Measurements from ENCODE around the gene ARL15.
A peak's percentile ranks its signal among the peaks of the same experiment; 100 is the strongest.

Gene ARL15

GRCh38 chr5:54249210-54250028, 61.0 kb downstream of the ARL15 start:
- peak; percentile 82 for DNase-seq (ENCODE audit: low spot score)

GRCh38 chr5:54247226-54247625, 63.1 kb downstream of the ARL15 start:
- DNase-seq (ENCODE audit: low spot score): no peak

- peak; percentile 66 for DNase-seq (ENCODE audit: low spot score)
These were observed 66.8 kb downstream of the ARL15 start for GRCh38 chr5:54243483-54244080.

- DNase-seq (ENCODE audit: low spot score): no peak
These were observed 68.1 kb downstream of the ARL15 start for GRCh38 chr5:54242297-54242696.

- DNase-seq (ENCODE audit: low spot score): peak; percentile 57
These were observed 76.0 kb downstream of the ARL15 start for GRCh38 chr5:54234304-54234933.

DNA sequence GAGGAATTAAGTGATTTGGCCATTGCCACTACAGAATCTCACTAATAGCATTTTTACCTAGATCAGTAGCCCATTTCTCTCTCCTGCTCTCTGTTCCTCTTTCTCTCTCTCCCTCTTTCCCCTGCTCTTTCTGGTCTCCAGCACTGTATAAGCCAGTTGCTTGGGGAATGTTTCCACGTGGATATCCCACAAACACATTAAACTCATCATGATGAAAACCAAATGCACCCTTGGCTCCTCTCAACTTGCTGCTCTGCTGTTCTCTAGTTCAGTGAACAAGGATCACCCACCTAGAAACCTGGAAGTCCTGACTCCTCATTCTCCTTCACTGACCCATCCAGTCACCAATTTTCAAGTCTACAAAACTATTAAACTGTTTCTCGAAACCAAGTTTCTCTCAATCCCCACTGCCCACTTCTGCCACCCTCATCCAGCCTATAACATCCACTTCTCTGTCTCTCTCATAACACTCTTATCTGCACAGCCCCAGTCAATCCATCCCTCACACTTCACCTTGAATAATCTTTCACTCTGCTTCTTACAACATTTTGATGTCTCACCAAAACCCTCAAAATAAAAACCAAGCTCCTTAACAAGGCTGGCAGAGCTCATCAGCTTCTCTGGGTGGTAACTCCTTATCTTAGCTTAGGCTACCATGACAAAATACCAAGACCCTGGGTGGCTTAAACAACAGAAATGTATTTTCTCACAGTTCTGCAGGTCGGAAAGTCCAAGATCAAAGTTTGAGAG, 79.3 kb downstream of the ARL15 start:
- DNase-seq (ENCODE audit: low spot score): no peak

- DNase-seq (ENCODE audit: low spot score): peak; percentile 74
These were observed 81.2 kb downstream of the ARL15 start for GRCh38 chr5:54229041-54229780.

DNA sequence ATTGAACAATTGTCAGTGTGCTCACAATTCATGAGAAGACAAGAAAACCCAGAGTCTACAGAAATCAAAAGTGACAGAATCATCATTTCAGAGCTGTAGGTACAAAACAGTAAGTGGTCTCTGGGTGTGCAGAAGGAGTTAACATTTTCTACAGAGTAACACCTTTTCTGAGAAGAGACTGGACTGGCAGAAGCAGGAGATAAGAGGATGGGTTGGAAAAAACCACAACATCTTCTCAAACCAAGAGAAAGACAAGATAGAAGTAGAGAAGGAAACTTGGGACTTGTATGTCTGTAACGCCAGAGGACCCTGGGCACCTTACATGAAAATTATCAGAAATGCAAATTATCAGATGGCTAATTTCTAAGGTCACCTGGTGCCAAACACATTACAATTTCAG, 82.6 kb downstream of the ARL15 start:
- no peak for DNase-seq (ENCODE audit: low spot score)

GRCh38 chr5:54227109-54227508, 83.3 kb downstream of the ARL15 start:
- DNase-seq (ENCODE audit: low spot score): no peak

DNA sequence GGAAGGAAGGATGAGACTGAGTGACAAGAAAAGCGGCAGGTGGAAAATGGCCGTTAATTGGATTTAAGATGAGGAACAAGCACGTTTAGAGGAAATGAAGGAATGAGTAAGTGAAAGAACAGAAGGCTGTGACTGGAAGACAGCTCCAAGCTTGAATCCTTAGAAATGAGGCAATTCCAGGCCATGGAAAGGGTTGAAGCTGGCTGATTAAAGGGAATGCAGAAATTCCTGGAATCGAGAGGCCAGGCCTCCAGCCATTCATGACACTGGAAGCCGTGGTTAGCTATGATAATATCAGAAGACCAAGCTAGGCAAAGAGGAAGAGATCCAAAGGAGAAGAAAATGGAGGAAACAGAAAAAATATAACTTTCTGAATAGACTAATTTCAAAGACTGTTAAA, 84.2 kb downstream of the ARL15 start:
- no peak for DNase-seq (ENCODE audit: low spot score)

DNA sequence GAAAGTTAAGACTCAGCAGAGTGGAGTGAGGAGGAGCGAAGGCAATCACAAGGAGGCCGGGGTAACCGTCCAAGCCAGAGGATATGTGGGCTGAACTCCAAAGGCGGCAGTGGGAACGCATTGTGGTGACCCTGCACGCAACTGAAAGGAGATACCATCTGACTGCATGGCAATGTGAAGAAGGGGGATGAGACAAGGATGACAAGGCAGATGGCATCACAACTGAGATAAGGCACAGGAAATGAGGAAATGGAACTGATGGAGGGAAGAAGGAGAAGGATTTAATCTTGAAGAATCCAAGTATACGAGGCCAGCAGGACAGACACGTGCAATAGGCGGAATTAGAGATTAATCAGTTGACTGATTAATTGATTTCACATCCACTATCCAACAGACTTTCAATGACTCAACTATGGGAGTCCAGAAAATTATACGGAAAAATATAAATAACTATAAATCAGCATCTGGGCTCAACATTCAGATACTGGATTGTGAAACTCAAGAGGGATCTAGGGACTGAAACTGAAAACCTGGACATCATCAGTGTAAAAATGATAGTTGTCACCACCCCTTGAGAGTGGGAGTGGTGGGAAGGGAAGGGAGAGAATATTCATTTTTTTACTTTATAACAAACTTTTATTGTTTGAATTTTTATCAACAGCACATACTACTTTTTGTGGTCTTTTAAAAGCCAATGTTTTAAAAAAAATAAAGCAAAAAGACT, 86.1 kb downstream of the ARL15 start:
- no peak for DNase-seq (ENCODE audit: low spot score)

- no peak for DNase-seq (ENCODE audit: low spot score)
These were observed 88.0 kb downstream of the ARL15 start for GRCh38 chr5:54222336-54222735.

DNA sequence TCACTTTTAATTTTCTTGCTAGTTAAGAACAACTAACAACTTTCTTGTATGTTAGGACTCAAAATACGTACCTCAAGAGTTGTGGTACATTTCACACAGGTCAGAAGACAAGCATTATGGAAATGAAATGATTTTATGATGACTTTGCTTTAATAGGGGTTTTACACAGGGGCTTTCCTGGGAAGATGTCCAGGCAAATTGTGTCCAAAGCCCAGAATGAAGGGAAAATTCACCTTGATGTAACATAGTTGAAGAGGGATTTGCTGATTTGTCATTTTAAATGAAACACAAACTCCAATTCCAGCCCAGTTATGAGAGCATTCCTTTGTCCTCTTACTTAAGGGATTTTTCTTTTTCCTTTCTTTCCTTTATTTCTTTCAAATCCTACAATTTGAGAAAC, 89.2 kb downstream of the ARL15 start:
- DNase-seq (ENCODE audit: low spot score): no peak

- no peak for DNase-seq (ENCODE audit: low spot score)
These were observed 89.9 kb downstream of the ARL15 start for GRCh38 chr5:54220230-54221040.

DNA sequence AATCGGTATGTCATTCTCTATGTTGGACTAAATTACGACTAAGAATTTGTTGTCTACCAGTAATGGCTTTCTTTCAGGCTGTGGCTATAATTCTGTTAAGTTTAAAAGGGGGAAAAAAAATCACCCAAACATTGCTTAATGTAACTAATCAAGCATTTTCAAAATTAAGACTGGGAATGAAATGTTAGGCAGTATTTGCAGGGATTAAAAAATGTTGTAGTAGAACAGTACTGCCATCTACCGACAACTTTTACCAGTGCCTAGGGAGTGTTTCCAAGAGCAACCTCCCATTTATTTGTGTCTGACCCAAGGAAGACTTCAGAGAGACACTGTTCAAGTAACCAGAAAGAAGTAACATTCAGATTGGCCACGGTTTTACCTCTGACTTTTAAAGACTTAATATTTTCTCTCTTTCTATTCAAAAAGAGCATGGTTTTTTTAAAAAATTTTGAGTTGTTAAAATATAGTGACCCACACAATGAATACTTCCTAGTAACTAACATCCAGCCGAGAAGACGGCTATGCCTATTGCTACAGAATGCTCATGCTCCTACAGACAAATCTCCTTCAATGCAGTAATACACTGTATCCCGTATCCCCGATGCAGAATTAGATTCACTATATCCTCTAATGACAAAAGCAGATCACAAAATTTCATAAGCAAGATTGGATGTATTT, 92.4 kb downstream of the ARL15 start:
- DNase-seq (ENCODE audit: low spot score): peak; percentile 57

DNA sequence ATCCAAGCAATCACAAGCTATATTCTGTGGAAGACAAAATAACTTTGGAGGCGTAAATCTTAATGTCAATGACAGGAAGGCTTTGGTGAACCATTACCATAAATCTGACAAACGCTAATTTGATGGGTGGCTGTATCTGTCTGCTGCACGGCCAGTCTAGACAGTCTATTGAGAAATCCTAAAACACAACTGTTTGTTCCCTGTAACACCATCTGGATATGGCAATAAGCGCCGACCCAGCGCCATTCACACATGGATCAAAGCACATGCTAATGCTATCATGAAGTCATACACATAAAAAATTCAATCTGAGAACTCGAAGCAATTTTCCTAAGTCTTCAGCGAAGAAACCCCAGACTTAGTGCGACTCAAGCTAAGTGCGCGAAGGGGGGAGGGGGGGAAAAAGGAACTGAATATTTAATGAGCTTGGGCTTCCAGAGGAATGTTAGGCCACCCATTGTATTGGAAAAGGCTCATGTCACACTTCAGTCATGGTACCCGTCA, 95.1 kb downstream of the ARL15 start:
- no peak for DNase-seq (ENCODE audit: low spot score)

DNA sequence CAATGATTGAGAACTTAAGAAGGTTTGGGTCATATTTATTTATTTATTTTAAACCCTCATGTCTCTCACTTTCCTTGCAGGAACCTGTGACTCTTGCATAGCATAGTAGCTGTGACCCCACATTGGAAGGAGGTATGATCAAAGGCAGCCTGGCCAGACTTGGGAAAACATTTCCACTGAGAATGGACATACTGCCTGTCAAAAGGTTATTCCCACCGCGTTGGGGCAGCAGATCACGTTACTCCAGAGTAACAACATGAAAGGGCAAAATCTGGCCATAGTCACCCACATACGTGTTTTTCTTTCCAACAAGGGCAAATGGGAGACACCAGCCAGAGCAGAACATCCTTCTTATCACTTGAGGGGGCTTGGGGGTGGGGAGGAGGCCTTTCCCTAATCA, 95.7 kb downstream of the ARL15 start:
- DNase-seq (ENCODE audit: low spot score): no peak

DNA sequence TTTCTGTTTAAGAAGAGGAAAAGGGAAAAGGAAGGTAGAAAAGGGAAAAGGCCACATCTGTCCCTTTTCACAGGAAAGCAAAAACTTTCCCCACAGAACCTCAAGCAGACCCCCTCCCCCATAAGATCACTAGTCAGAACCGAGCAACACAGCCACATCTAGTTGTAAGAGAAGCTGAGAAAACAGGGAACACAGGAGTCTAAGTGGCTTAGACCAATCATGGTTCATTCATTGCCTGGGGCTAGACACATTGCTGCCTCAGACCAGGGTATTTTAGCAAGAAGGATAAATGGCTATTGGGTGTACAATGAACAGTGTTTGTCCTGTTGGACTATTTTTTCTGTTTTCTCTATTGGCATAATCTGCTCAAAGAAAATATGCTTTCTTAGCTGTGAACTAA, 98.0 kb downstream of the ARL15 start:
- no peak for DNase-seq (ENCODE audit: low spot score)

DNA sequence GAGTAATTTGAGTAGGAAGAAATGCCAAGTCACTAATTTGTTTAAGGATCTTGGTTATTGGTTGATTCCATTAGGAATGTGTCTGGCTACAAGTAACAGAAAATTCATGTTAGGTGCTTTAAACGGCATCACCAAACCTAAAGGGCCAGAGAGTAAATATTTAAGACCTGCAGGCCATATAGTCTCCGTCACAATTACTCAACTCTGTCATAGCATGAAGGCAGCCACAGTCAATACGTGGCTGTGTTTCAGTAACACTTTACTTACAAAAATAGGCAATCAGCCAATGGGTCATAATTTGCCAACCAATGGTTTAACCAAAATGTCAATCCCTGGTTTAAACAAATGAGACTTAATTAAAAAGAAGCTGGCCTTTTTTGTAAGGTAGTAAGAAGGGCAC, 98.5 kb downstream of the ARL15 start:
- DNase-seq (ENCODE audit: low spot score): no peak

DNA sequence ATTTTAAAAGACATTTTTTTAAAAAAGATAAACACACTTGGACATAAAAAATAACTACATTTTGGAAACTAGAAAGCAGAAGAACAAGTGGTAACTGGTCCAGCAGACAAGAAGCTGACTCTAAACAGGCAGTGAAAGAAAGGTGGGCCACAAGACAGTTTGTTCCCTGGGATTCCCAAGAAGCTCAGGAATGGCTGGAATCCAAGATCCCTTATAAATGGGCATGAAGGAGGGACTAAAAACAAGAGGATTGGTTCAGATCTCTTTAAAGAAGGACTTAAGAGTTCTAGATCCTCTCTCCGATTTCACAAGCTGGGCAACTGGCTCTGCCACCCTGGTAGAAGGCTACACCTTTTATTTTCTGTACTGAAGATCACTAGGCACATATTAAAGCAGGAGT, 102.8 kb downstream of the ARL15 start:
- DNase-seq (ENCODE audit: low spot score): no peak
